HG02885 (cell line): ENCODE results near the gene IP6K2.
"Not testable (repeated sequence)": the region's sequence is repeated elsewhere in the genome, so short reads cannot be mapped to it uniquely, and the experiment has no call there.

ENCODE experiments used
- ATAC-seq: cut with Tn5 transposase; IDR thresholded peaks from one replicate; pipeline ENCODE4 v1.9.1; 2021; ENCODE audit warnings: mild to moderate bottlenecking; ENCODE audit not compliant: unreplicated experiment, poor library complexity

The IP6K2 gene, protein sequence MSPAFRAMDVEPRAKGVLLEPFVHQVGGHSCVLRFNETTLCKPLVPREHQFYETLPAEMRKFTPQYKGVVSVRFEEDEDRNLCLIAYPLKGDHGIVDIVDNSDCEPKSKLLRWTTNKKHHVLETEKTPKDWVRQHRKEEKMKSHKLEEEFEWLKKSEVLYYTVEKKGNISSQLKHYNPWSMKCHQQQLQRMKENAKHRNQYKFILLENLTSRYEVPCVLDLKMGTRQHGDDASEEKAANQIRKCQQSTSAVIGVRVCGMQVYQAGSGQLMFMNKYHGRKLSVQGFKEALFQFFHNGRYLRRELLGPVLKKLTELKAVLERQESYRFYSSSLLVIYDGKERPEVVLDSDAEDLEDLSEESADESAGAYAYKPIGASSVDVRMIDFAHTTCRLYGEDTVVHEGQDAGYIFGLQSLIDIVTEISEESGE

GRCh38 chr3:48716982-48717746 lies at the start of gene IP6K2:
Gene IP6K2, minus strand, starts transcription at chr3:48717221. Its CDS starts 21,930 bp downstream, at chr3:48695291.
- peak; percentile 99 for ATAC-seq

DNA sequence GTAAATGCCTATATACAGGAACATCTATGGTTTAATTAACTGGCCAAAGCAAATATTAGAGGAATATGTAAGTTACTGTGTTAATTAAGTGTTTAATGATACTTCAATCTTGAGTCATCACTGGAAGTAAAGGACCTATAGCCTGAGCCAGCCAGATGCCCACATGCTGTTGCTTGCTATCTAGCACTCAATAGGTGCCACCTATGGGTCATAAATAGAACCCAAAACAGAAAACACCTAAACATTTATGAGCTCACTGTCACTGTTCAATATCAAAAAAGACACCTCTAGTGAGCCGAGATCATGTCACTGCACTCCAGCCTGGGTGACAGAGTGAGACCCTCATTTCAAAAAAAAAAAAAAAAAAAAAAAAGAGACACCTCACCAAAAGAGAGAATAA lies 48.4 kb upstream of the IP6K2 start:
- no peak for ATAC-seq

DNA sequence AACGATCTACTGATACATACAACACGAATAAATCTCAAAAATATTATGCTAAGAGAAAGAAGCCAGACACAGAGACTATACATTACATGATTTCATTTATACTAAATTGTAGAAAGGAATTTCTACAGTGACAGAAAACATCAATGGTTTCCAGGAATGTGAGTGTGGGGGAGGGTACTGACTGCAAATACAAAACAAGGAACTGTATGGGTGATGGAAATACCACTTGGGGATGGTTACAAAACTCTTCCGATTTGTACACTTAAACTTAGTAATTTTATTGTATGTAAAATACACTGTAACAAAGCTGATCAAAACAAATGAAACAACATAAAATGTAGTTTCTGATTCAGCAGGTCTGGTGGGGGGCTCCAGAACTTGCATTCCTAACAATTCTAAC lies 45.8 kb upstream of the IP6K2 start:
- ATAC-seq, result no peak

DNA sequence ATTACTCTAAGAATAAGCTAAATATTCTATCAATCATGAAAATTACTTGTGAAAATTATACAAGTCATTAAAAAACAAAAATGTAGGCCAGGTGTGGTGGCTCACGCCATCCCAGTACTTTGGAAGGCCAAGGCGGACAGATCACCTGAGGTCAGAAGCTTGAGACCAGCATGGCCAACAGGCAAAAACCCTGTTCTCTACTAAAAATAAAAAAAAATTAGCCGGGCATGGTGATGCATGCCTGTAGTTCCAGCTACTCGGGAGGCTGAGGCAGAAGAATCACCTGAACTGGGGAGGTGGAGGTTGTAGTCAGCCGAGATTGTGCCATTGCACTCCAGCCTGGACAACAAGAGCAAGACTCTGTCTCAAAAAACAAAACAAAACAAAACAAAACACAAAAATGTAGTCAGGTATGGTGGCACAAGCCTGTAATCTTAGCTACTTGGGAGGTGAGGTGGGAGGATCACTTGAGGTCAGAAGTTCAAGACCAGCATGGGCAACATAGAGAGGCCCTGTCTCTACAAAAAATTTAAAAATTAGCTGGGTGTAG lies 43.0 kb upstream of the IP6K2 start:
- ATAC-seq, result not testable (repeated sequence)

DNA sequence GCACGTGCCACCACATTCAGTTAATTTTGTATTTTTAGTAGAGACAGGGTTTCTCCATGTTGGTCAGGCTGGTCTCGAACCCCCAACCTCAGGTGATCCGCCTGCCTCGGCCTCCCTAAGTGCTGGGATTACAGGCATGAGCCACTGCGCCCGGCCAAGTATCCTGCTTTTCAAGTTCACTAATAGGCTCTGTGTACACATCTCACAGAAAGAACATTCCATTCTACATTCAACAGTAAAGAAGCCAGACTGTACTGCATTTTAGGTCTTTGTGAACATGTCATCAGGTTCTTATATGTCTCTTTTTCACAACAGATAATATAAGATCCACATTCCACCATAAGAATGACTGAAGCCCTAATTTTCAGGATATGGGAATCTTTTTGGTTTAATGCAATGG lies 42.5 kb upstream of the IP6K2 start:
- not testable (repeated sequence) for ATAC-seq

GRCh38 chr3:48759071-48759470 lies 42.0 kb upstream of the IP6K2 start:
- no peak for ATAC-seq

- ATAC-seq, result no peak
These were observed 39.6 kb upstream of the IP6K2 start for GRCh38 chr3:48756640-48757039.

- ATAC-seq, result no peak
These were observed 33.8 kb upstream of the IP6K2 start for GRCh38 chr3:48750856-48751255.

GRCh38 chr3:48748754-48749153 lies 31.7 kb upstream of the IP6K2 start:
- no peak for ATAC-seq

GRCh38 chr3:48747706-48748105 lies 30.7 kb upstream of the IP6K2 start:
- ATAC-seq, result no peak

DNA sequence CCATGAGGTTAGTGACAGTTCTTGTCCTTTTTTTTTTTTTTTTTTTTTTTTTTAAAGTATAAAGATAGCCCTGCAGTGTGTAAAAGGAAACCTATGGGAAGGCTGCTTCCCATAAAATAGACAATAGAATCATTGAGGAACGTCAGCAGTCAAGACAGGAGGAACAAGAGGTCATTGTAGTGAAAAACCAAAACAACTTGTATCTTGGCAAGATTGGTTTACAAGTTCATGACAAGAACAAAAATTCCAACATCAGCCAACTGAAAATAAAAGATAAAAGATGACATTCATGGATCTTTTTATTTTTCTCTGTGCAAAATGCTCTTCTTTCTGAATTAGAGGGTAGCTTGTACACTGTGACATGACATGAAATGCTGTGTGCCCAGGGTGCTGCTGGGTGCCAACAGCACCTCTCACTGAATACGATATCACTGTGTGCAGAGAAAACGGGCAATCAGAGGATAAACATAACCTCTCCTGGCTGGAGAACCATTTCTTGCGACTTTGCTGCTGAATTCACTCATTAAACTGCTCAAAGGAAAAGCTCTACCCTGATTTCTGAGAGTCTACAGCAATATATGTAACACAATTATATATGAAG lies 30.1 kb upstream of the IP6K2 start:
- no peak for ATAC-seq

- no peak for ATAC-seq
These were observed 26.8 kb upstream of the IP6K2 start for GRCh38 chr3:48743773-48744172.

GRCh38 chr3:48741226-48741625 lies 24.2 kb upstream of the IP6K2 start:
- not testable (repeated sequence) for ATAC-seq

GRCh38 chr3:48739955-48740823 lies 23.2 kb upstream of the IP6K2 start:
- peak; percentile 77 for ATAC-seq

GRCh38 chr3:48739617-48739954 lies 22.6 kb upstream of the IP6K2 start:
- no peak for ATAC-seq

GRCh38 chr3:48738926-48739616 lies 22.1 kb upstream of the IP6K2 start:
- ATAC-seq, result no peak

- ATAC-seq, result no peak
These were observed 21.1 kb upstream of the IP6K2 start for GRCh38 chr3:48738144-48738536.

DNA sequence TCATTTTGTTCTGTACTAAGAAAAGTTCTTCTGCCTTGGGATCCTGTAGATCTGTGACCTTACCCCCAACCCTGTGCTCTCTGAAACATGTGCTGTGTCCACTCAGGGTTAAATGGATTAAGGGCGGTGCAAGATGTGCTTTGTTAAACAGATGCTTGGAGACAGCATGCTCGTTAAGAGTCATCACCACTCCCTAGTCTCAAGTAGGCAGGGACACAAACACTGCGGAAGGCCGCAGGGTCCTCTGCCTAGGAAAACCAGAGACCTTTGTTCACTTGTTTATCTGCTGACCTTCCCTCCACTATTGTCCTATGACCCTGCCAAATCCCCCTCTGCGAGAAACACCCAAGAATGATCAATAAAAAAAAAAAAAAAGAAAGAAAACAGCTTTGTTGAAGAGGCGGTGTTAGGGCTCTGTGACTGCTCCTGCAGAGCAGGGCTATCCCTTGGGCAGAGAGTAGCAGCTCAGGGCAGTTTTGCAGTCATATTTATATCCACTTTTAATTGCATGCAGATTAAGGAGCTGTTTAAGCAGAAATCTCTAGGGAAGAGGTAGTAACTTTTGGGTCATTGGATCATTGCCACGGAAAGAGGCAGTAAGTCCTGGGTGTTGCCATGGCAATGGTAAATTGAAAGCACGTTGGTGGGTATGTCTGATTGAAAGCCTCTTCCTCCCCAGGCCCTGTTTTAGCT lies 18.2 kb upstream of the IP6K2 start:
- ATAC-seq, result not testable (repeated sequence)

DNA sequence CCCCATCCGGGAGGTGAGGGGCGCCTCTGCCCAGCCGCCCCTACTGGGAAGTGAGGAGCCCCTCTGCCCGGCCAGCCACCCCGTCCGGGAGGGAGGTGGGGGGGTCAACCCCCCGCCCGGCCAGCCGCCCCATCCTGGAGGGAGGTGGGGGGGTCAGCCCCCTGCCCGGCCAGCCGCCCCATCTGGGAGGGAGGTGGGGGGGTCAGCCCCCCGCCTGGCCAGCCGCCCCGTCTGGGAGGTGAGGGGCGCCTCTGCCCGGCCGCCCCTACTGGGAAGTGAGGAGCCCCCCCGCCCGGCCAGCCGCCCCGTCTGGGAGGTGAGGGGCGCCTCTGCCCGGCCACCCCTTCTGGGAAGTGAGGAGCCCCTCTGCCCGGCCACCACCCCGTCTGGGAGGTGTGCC lies 17.5 kb upstream of the IP6K2 start:
- not testable (repeated sequence) for ATAC-seq
